Measurements from ENCODE around the gene TMEM39B. TPM values are rescaled to one million over a fixed set of nuclear protein-coding genes. Genes with fewer than 3 reads are reported as not detected.
"Not testable (repeated sequence)": the region's sequence is repeated elsewhere in the genome, so short reads cannot be mapped to it uniquely, and the experiment has no call there.

TMEM39B gene
- polyA plus RNA-seq, 1 experiment: 31.1 TPM

DNA sequence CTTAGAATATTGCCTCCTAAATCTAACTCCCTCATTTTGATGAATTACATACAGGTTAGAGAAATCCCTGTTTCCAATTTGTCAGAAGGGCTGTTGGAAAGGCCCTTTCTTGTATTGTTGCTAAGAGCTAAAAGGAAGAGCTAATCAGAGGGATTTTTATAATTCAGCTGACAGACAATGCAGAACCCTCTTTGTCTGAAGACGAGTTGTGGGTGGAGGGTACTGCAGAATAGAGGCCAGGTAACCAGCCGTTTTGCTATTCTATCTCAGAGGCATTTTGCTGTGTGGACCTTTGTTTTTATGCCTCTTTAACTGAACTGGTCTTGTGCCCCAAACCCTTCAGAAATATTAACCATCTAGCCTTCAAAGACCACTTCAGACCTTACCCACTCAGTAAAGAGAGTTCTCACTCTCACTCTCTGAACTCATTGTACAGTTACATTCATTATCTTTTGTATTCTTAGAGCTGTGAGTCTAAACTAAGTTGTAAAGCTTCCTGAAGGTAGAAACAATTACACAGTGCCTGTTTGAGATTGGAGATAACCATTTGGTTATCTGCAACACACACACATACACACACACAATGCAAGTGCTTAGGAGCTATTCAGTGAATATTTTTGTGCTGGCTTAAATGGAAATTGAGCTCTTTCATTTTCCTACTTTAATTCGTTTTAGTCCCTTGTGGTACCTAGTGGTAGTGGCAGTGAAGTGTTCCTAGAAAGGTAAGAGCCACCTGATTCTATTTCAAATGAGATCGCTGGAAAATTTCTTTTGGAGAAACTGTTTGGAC lies 54.9 kb downstream of the TMEM39B start:
- ChIA-PET POLR2A (interaction anchor here (0.6 kb wide), 1 partner anchor 113 kb away, joined by 3 read pairs; no protein-coding TSS in a partner anchor), CTCF (interaction anchor here (0.5 to 3.5 kb wide), 4 partner anchors 18 to 54 kb away, joined by 3 to 17 read pairs (median 4); partner anchors contain the start of genes KPNA6 and TXLNA)
- no peak for TF ChIP-seq CTCF (IDR thresholded peaks at IDR 0.05; ENCODE audit: insufficient read depth, low read depth, low read length)
- Histone ChIP-seq H3K4me3 (ENCODE audit: low read depth, low read length) (no peak overlapping the region), H3K36me3 (ENCODE audit: control insufficient read depth, insufficient read depth, low read length) (no peaks in the 10 kb centered on the region), H3K27me3 (ENCODE audit: control insufficient read depth, insufficient read depth, low read length) (no peaks in the 10 kb centered on the region)
- no peak for DNase-seq (ENCODE audit: low read depth)

DNA sequence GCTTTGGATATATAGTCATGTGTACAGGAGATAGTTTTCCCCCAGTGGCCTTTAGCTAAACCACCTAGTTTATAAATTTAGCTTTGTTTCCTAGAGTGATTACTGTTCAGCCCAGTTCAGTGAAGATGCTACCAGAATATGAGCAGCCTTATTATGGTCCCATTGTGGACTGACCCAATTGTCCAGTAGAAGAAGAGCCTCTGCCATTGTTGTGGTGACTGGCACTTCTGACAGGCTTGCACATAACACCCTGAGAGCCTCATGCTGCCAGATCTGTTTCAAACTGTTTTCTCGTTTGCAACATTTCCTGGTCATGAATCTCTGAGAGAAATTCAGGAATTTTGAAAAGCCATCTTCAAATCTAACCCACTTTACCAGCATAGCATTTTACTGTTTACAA lies 55.7 kb downstream of the TMEM39B start:
- Histone ChIP-seq H3K27me3 (ENCODE audit: control insufficient read depth, insufficient read depth, low read length) (no peaks in the 10 kb centered on the region), H3K36me3 (ENCODE audit: control insufficient read depth, insufficient read depth, low read length) (no peaks in the 10 kb centered on the region), H3K4me3 (ENCODE audit: low read depth, low read length) (no peak overlapping the region)
- ChIA-PET CTCF (interaction anchor here (1.0 to 3.5 kb wide), 3 partner anchors 19 to 55 kb away, joined by 3 to 17 read pairs (median 3); partner anchors contain the start of genes KPNA6 and TXLNA), POLR2A (no interaction called here)
- TF ChIP-seq CTCF (IDR thresholded peaks at IDR 0.05; ENCODE audit: insufficient read depth, low read depth, low read length): no peak
- DNase-seq (ENCODE audit: low read depth): no peak

GRCh38 chr1:32128964-32129363 lies 56.2 kb downstream of the TMEM39B start:
- H3K27me3 ChIP-seq (ENCODE audit: control insufficient read depth, insufficient read depth, low read length): no peaks in the 10 kb centered on the region
- ChIA-PET CTCF (interaction anchor here (1.0 to 3.5 kb wide), 2 partner anchors 19 to 50 kb away, joined by 3 to 17 read pairs; partner anchors contain the start of genes KPNA6 and TXLNA), POLR2A (no interaction called here)
- no peaks in the 10 kb centered on the region for H3K36me3 ChIP-seq (ENCODE audit: control insufficient read depth, insufficient read depth, low read length)
- no peak for DNase-seq (ENCODE audit: low read depth)
- H3K4me3 ChIP-seq (ENCODE audit: low read depth, low read length): no peak overlapping the region
- no peak for TF ChIP-seq CTCF (IDR thresholded peaks at IDR 0.05; ENCODE audit: insufficient read depth, low read depth, low read length)

GRCh38 chr1:32133950-32134280 lies 61.2 kb downstream of the TMEM39B start:
- DNase-seq (ENCODE audit: low read depth); H3K27me3 ChIP-seq (ENCODE audit: control insufficient read depth, insufficient read depth, low read length); H3K4me3 ChIP-seq (ENCODE audit: low read depth, low read length); H3K36me3 ChIP-seq (ENCODE audit: control insufficient read depth, insufficient read depth, low read length): not testable (repeated sequence)
- POLR2A ChIA-PET: interaction anchor here (0.6 kb wide), 1 partner anchor 29 kb away, joined by 10 read pairs; no protein-coding TSS in a partner anchor
- CTCF ChIA-PET: interaction anchor here (0.7 kb wide), 1 partner anchor 998 kb away, joined by 3 read pairs; no protein-coding TSS in a partner anchor

- CTCF ChIA-PET: no interaction called here
- Histone ChIP-seq H3K4me3 (ENCODE audit: low read depth, low read length) (no peak overlapping the region), H3K36me3 (ENCODE audit: control insufficient read depth, insufficient read depth, low read length) (no peaks in the 10 kb centered on the region; the same call in 1 of the 2 replicates), H3K27me3 (ENCODE audit: control insufficient read depth, insufficient read depth, low read length) (no peaks in the 10 kb centered on the region)
- no peak for TF ChIP-seq CTCF (IDR thresholded peaks at IDR 0.05; ENCODE audit: insufficient read depth, low read depth, low read length)
- POLR2A ChIA-PET: no interaction called here
- DNase-seq (ENCODE audit: low read depth): no peak
Observed at GRCh38 chr1:32137111-32137510, 64.4 kb downstream of the TMEM39B start.
